Stomach (tissue), 4 donors: Measurements from ENCODE around the gene RPL3.

Experiments
- CTCF ChIP-seq, 7 experiments: fragments of 450-650 bp in 4 of 7; fragments of 200-600 bp in 3 of 7; sonication (generic) in 3 of 7; IDR thresholded peaks; one replicate each; pipeline ENCODE4 v1.5.1; 2016 to 2019; ENCODE audit warnings: antibody characterized with exemption in 7 of 7, control low read depth in 2 of 7, mild to moderate bottlenecking in 1 of 7
- POLR2A ChIP-seq, 4 donors: fragments of 450-650 bp; IDR thresholded peaks; one replicate each; pipeline ENCODE4 v1.6.1; 2016; ENCODE audit warnings: antibody characterized with exemption in 4 of 4, control low read depth in 2 of 4, mild to moderate bottlenecking in 1 of 4, moderate library complexity in 1 of 4

GRCh38 chr22:39288135-39288898 lies 31.1 kb downstream of the RPL3 start:
- TF ChIP-seq POLR2A (IDR thresholded peaks at IDR 0.05) (no peak), CTCF (IDR thresholded peaks at IDR 0.05) (no peak)
